GM13977 (cell line): Measurements from ENCODE around the gene SMCO1.
"Not testable (repeated sequence)": the region's sequence is repeated elsewhere in the genome, so short reads cannot be mapped to it uniquely, and the experiment has no call there.

Source experiments
- DNase-seq: peaks from one replicate; pipeline ENCODE4 v3.0.0; 2012; ENCODE audit warnings: low spot score
- CTCF ChIP-seq: IDR thresholded peaks from 2 replicates; pipeline ENCODE4 v1.5.1; 2012; ENCODE audit warnings: mild to moderate bottlenecking, control low read depth; ENCODE audit not compliant: insufficient read depth; ENCODE audit errors: extremely low read depth, missing control alignments
- in situ Hi-C: fragments of 300-500 bp; cut with MboI; formaldehyde crosslinking; loops from one replicate; pipeline ENCODE4 v1.12.0; 2022; ENCODE audit warnings: low sequenced_read_pairs, low pct_unique_long_range_greater_than_20kb, mixed read lengths, inconsistent platforms; ENCODE audit not compliant: unreplicated experiment

The SMCO1 gene

GRCh38 chr3:196554205-196554604 lies 39.1 kb upstream of the SMCO1 start:
- no peak for TF ChIP-seq CTCF
- in situ Hi-C loops, result no loop called here
- DNase-seq, result no peak

GRCh38 chr3:196553551-196553950 lies 38.4 kb upstream of the SMCO1 start:
- in situ Hi-C loops, result no loop called here
- no peak for TF ChIP-seq CTCF
- no peak for DNase-seq

GRCh38 chr3:196552253-196552652 lies 37.1 kb upstream of the SMCO1 start:
- TF ChIP-seq CTCF, result no peak
- no peak for DNase-seq
- in situ Hi-C loops, result no loop called here

- DNase-seq, in situ Hi-C loops: not testable (repeated sequence)
Observed at GRCh38 chr3:196550172-196550571, 35.0 kb upstream of the SMCO1 start.

- DNase-seq, in situ Hi-C loops: not testable (repeated sequence)
Observed at GRCh38 chr3:196549312-196549711, 34.2 kb upstream of the SMCO1 start.

GRCh38 chr3:196547067-196547466 lies 31.9 kb upstream of the SMCO1 start:
- no peak for DNase-seq
- in situ Hi-C loops, result no loop called here
- no peak for TF ChIP-seq CTCF

- in situ Hi-C loops, result no loop called here
- no peak for TF ChIP-seq CTCF
Observed at GRCh38 chr3:196546537-196546936, 31.4 kb upstream of the SMCO1 start.

GRCh38 chr3:196544491-196544992 lies 29.4 kb upstream of the SMCO1 start:
- in situ Hi-C loops, result no loop called here
- DNase-seq, result no peak
- TF ChIP-seq CTCF, result no peak

More at GRCh38 chr3:196546537-196546936, 31.4 kb upstream of the SMCO1 start:
- no peak for DNase-seq
